HG02840 (cell line): ENCODE data around the gene NF2.

Experiments
- ATAC-seq: cut with Tn5 transposase; IDR thresholded peaks from one replicate; pipeline ENCODE4 v1.9.1; 2021; ENCODE audit warnings: mild to moderate bottlenecking, moderate library complexity, moderate number of reproducible peaks; ENCODE audit not compliant: unreplicated experiment, low FRiP score

The NF2 gene

DNA sequence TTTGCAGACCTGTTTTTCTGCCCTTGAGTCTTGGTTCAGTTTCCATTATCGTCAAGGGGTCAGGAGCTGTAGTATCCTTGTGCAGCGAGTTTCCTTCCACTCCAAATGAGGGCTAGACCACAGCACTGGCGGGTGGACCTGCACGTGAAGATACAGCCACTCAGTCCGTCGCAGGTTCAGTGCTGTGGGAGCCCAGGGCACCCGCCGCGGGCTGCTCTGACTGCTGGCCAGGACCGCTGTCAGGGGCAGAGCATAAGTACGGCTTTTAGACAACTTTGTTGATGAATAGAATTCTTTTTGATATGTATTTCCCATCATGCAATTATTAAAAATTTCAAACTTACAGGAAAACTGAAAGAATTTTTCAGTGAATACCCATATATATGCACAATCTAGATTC, 56.6 kb downstream of the NF2 start:
- no peak for ATAC-seq

DNA sequence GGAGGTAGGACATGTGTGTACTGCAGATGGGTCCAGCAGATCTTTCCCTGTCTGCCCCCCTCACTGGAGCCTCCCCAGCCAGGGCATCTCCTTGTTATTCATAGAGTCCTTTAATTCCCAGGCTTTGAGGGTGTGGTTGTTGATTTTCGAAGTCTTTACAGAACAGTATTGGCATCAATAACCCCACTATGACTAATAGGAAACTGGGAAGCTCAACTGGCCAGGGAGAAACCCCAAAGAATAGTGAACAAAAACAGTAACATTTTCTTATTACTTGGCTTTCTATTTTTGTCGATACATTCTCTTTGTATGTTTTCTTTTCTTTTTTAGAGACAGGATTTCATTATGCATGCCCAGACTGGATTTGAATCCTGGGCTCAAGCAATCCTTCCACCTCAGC, 57.9 kb downstream of the NF2 start:
- no peak for ATAC-seq

DNA sequence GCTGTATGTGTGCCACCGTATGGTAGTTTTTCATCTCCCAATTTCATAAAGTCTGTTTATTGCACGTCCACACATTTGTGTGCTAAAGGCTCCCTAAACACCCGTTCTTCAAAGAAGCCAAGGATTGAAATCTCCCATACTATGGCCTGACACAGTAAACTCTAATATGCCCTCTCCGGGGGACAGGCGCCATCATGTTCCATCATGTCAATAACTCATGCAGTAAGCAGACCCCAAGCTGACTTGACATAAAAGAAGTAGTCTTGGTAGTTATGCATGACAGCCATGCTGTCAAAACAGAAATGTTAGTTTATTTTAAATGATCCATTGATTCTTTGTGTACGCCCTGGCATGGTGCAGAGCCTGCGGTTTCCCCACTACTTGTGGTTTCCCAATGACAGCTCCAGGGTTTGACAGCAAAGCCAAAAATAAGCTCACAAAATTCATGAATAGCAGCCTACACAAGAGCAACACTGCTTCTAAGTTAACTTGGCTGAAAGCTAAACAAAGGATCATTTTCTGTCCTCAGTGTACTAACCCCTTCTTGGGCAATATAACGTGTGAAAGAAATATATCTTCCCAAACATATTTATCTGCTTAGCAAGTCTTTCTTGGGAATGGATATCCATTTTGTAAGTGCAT, 59.9 kb downstream of the NF2 start:
- no peak for ATAC-seq

DNA sequence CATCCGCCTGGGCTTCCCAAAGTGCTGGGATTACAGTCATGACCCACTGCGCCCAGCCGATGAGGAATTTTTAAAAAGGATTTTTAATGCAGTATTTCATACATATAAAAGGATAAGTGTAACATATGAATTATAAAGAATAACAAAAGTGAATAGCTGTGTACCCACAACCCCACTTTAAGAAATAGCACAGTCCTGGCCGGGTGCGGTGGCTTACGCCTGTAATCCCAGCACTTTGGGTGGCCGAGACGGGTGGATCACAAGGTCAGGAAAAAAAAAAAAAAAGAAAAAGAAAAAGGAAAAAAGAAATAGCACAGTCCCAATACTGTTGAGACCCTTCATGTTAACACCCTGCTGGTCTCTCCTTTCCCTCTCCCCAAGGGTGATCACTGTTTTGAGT, 62.1 kb downstream of the NF2 start:
- no peak for ATAC-seq

DNA sequence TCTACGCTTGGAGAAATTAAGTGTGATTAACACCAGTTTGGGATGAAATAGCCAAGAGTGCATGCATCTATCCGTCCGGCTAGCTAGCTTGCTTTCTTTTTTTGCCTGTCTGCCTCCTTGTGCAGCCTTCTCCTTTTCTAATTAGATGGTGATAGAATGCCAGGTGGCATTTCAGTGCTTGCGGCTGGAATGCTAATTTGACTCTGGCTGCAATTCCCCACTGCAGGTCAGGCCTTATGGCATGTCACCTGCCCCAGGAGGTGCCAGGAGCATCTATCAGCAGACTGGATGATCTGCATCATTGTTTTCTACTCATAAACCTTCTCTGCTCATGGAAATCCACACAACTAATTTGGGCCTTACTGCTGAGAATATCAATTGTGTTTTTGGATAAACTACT, 65.2 kb downstream of the NF2 start:
- no peak for ATAC-seq

DNA sequence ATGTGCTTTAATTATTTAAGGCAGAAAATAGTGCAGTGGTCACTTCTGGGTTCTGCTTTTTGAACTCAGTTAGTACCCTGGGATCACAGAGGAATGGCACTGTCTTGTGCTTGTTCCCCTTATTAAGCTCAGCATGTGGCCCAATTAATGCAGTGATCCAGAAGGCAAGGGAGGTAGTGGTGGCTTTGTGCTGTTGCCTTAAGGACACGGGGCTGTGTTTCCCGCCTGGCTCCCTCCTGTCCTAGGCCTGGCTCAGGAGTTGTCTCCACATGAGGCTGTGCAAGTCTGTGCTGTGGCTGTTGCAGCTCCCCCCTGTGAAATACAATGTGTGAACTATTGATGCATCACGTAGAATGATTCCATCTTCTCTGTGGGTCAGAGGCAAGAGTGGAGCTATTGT, 67.2 kb downstream of the NF2 start:
- ATAC-seq, result no peak

DNA sequence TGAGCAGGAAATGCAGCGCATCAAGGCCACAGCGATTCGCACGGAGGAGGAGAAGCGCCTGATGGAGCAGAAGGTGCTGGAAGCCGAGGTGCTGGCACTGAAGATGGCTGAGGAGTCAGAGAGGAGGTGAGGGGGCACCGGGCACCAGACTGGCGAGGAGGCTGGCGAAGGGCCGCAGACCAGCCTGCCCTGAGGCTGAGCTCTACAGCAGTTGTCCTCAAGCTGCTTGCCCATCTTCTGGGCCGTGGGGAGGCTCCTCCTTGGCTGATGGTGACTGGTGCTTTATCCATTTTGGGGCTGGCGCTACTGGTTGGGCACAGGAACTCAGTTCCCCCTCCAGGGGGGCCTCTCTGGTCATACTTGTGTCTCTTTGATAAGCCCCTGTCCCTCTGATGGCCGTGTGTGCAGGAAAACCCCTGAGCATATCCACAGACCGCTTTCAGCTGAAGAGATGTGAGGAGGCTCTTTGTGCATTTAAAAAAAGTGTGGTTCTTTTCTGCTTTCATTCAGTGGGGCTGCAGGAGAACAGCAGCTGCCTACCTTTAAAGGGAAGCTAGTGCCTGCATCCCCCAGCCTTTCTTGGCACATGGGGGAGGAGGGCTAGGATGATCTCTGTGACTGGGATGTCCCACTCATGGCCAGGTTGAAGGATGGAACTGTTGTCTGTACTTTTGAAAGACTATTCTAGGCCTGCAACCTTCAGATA, 70.1 kb downstream of the NF2 start:
- ATAC-seq, result no peak

DNA sequence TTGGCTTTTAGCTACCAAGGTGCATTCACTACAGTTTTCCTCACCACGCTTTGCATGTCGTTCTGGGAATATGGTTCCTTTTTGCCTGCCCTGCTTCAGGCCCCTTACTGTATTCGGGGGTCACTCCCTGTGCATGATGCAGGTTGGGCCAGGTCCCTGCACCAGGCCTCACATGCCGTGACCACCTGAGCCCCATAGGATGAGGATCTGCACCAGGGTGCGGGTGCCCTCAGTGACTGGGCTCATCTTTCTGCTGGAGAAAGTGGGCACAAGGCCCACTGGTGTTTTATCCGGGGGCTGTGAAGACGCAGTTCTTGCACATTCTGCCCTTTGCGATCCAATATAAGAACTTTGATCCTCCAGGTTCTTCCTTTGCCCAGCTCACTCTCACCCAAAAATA, 70.7 kb downstream of the NF2 start:
- no peak for ATAC-seq

DNA sequence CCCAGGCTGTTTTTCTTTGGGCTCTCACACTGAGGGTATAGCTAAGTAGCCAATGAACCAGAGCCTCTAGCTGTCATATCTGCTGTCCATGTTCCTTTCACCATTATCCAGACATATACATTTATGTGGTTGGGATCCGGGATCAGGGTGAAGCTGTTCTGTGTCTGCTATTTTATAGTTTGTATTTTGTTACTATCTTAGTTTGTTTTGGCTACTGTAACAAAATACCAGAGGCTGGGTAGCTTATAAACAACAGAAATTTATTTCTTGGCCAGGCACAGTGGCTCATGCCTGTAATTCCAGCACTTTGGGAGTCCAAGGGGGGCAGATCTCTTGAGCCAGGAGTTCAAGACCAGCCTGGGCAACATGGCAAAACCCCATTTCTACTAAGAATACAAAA, 75.9 kb downstream of the NF2 start:
- no peak for ATAC-seq

DNA sequence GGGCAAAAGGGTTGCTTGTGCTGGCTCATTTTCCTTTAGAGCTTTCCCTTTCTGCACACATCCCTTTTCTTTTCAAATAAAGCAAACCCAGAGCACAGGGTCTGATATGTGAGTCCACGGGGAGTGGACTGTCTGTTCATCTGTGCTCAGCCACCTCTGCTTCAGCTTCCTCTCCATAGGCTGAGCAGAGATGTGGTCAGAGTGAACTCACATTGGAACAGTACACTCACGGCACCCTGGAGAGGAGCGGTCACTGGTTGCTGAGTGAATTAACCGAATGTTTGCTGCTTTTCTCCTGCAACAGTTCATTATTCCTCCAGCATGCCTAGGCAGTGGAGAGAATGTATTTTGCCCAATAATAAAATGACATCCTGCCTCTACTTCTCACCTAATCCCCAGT, 80.1 kb downstream of the NF2 start:
- no peak for ATAC-seq

DNA sequence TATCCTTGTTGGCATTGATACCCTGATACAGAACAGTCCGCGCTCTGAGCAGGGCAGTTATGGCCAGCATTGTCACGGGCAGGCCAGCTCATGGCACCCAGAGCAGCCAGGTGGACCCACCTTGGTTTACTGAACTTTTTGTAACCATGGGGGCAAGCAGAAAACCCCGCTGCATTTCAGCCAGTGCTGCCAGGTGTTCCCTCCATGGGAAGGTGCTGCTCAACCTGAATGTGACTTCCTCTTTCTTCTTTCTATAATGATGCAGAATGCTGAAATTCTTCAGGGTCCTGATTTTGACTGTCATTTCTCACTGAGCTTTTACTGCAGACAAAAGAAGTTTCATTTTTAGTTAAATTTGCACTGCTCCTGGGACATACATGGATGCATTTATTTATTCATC, 80.8 kb downstream of the NF2 start:
- ATAC-seq, result no peak

DNA sequence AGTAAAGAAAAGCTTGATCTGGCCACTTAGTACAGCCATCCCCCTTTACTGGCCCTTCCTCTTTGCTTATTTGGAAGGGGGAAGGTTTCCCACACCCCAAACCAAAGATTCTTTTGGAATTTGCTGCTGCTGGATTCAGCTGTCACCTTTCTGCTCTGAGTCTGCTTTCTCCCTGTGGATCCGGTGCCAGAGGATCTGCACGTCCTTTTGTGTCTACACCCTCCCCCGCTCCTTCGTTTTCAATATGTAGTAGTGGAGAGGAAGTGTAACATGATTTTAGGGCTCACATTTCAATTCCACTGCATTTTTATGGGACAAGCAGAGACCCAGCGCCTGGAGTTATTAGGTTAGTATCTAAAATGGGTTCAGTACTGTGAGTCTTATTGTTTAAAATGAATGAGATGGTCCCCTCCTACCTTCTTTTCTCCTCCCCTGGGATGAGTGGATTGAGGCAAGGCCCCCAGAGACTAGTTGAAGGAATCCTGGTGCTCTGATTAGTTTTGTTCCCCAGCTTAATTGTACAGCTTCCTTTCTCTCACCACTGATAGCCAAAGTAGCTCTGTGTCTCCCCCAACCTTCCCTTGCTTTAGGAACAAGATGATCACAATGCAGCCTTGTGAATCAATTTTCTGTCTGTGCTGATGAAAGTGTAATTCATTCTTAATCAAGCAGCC, 85.9 kb downstream of the NF2 start:
- ATAC-seq, result no peak

DNA sequence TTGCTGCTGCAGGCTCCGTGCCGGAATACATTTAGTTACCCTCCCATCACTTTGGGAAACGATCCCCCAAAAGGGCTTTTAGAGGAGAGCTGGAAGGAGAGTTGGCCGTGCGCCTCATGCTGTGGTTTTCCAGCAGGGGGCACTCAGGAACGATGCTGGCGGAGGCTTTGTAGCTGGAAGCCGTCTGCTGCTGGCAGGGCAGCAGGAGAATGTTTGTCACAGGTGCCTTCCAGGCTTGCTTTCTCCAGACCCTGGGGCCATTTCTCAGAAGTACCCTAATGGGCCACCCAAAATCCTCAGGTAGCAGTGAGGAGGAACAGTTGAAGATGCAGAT, 86.4 kb downstream of the NF2 start:
- ATAC-seq, result no peak

DNA sequence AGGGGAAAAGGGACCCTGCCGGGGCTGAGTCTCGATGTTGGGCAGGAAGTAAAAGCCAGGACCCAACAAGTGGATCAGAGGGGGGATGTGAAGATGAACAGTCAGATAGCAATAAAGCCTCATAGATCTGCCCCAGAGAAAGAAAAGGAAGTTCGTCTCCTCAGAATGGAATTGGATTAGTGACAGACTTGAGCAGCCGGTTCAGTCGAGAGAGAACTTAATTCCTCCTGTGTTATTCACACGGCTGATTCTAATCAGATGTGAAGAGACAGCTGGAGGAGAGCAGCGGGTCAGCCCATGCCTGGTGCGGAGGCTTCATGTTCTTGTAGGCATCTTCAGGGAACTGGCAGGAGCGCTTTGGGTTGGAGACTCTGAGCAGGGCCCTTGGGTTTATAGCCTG, 87.0 kb downstream of the NF2 start:
- no peak for ATAC-seq

DNA sequence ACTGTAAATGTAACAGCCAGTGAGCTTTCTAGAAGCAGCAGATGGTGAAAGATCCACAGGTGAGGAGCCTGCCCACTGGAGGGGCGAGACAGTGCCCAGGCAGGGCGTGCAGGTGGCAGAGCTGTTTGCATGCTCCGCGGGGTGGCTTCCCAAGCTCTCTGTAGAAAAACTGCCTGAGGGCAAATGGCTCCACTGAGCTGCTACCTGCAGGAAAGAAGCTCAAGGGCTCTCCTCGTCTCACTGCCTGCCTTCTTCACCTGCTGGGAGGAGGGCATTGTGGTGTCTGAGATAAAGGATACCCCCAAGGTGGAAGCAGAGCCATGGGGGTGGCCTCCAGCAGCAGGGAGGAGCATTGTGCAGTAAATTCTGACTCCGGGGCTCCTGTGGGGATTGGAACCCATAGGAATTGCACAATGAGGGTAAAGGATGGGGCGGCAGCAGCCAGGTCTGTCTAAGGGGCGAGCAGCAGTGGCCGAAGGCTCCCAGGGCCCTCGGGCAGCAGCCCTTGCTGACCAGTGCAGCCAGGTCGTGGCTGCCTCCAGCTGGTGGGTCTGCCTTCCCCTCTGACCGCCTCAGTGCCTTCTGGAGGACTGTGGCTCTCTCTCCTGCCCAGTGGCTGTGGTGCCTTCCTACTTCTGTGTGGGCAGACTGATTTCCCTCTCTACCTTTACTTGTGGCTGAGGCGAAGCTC, 88.3 kb downstream of the NF2 start:
- no peak for ATAC-seq

DNA sequence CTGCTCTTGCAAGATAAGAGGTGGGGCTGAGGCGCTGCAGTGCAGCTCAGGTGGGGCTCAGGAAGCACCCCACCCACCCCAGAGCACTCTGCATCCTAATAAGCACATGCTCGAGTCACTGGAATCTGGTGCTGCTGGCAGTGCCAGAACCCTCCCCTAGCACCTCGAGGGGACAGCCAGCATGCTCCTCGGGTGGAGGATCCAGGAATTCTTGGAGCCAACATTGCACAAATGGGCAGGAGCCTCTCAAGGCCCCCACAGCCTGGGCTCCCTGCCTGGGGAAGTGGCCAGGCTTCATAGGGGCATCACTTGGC, 88.9 kb downstream of the NF2 start:
- no peak for ATAC-seq

DNA sequence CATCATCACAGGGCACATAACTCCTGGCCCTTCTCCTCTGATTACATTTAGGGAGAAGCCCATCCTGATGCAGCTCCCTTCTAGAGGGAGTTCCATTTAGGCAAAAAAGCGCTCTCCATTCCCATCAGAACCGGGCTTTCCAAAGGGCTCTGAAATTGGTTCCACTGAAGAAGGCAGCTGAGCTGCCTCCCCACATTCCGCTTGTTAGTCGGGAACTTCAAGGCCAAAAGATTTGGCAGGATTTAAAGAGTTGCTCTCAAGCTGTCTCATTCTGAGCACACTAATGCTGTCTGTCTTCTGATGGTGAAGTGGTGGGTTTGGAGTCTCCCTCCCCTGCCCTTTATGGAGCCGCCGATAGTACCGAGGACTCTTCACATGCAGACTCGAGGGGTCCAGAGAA, 89.7 kb downstream of the NF2 start:
- ATAC-seq, result no peak

DNA sequence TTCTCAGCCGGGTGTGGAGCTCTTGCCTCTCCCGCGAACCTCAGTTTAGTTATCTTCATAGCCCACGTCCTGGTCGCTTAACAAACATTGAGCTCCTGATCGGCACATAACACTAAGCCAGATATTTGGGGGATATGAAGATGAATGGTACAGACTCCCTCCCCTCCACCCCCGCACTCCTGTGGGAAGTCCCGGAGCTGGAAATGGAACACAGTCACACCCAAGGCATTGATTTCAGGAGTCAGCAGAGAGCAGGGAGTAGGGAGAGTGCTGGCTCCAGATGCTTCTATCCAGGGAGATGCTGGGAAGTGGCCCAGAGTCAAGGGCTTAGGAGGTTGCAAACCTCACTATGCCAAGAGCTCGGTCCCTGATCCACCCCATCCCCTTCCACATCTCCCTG, 90.2 kb downstream of the NF2 start:
- ATAC-seq, result no peak

DNA sequence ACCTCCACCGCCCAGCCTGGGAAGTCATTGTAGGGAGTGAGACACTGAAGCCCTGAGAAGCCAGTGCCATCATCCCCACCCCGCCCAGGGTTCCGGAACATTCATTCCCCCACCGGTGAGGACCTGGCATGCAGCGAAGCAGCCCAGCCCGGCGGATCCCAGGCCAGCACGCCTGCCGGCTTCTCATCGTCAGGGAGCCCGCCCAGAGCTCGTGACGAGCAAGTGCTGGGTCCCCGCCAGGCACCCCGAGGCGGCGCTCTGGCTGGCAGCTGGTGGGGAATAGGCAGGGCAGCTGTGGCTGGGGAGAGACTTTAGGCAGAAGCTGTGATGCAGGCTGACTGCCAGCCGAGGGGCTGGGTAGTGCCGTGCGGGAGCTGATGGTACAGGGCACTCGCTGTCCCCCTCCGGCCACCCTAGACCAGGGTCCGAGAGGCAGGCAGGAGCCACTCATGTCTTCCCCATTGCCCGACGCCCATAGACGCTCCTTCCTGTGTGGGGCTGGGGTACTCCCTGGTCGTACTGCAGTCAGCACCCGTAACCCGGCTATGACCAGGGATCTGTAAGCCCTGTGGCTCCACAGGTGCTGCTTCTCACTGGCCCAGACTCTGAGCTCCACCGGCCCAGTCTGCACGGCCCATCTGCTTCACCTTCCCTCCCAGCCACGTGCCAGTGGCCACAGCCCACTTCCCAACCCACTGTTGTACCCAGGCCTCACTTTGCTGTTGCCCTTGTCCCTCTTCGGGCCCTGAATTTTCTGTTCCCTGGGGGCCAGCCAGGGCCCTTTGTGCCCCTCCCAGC, 91.9 kb downstream of the NF2 start:
- ATAC-seq, result no peak

DNA sequence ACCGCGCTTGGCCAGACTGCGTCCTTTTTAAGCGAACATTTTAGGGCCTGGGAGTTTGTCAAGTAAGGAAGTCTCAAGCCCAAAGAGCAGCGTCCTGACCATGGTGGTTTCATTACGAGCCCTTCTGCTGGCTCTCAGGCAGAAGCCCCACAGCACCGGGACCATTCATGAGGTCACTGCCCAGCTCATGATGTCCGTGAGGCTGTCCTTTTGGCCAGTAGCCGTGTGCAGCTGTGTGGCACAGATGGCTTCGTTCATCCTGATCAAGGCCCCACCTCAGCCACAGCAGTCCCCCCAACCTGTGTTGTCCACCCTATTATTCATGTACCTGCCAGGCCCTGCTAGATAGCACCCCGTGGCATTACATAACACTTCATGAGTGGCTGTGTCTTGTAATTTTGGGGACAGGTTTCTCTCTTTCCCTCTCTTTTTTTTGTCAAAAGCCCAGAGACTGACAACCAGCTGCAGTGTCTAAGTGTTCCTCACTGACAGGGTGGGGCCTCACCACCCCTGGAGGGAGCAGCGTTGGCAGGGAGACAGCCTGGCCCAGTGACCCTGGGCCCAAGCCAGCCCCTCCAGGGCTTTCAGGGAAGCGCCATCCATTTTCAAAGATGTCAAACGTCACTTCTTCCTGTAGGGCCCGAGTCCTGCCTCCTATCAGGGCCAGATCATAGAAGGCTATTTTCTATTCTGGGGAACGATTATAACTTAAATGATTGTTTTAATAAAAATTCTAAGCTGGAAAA, 94.6 kb downstream of the NF2 start:
- no peak for ATAC-seq
